Left lung (tissue), 10 donors: Measurements from ENCODE around the gene DELE1. TPM values are rescaled to one million over a fixed set of nuclear protein-coding genes. Genes with fewer than 3 reads are reported as not detected.

ENCODE experiments used
- ATAC-seq: fragments of 200-7000 bp; cut with Tn5 transposase; one replicate; pipeline ENCODE4 v1.9.1; 2020; ENCODE audit warnings: moderate library complexity
- DNase-seq, 4 donors: peaks; one replicate each; pipeline ENCODE4 v3.0.0-alpha.2; 2013 to 2020
- H3K27ac ChIP-seq, 2 donors: fragments of 200-600 bp; sonication (generic) in 1 of 2; one replicate each; pipeline versions ENCODE4 v1.5.0 to v1.8.0; 2020 to 2021
- H3K27me3 ChIP-seq, 2 donors: fragments of 200-600 bp; sonication (generic) in 1 of 2; one replicate each; pipeline versions ENCODE4 v1.5.0 to v1.8.0; 2020 to 2021
- H3K36me3 ChIP-seq, 2 donors: fragments of 200-600 bp; sonication (generic) in 1 of 2; one replicate each; pipeline versions ENCODE4 v1.5.0 to v1.8.0; 2020 to 2021
- H3K4me1 ChIP-seq, 2 donors: fragments of 200-600 bp; one replicate each; pipeline ENCODE4 v1.8.0; 2021
- H3K4me3 ChIP-seq, 2 donors: fragments of 200-600 bp; sonication (generic) in 1 of 2; one replicate each; pipeline versions ENCODE4 v1.5.0 to v1.8.0; 2020 to 2021; ENCODE audit warnings: mild to moderate bottlenecking in 1 of 2
- H3K9me3 ChIP-seq, 2 donors: fragments of 200-600 bp; sonication (generic) in 1 of 2; one replicate each; pipeline versions ENCODE4 v1.5.0 to v1.8.0; 2020 to 2021
- CTCF ChIP-seq, 2 donors: fragments of 200-600 bp; sonication (generic) in 1 of 2; IDR thresholded peaks; one replicate each; pipeline versions ENCODE4 v1.5.0 to v1.8.0; 2021; ENCODE audit warnings: antibody characterized with exemption in 2 of 2
- intact Hi-C, 2 donors: fragments of 100-400 bp; cut with DNase I; formaldehyde crosslinking; loops; one replicate each; pipeline versions ENCODE4 v1.11.2 to v1.14.2; 2022
- polyA plus RNA-seq, 6 donors: library from polyadenylated mRNA; unstranded; fragments of 120-200 nt; gene quantifications; one replicate each; pipeline ENCODE4 v1.2.1, GENCODE V29; 2013; ENCODE audit not compliant: insufficient read length in 6 of 6
- total RNA-seq, 2 donors: library from RNA; stranded (reverse); fragmentation: NEBNext Ultra II Directional; extraction: Animal tissue kit (Norgen Biotek cat#: 25700); gene quantifications; one replicate each; pipeline ENCODE4 v1.2.1, GENCODE V29; 2021
- donor health status: DM: no; HTN: yes; CAD: no.
- donor health status: DM: no; HTN: no; CAD: no.

Gene DELE1
- total and polyA plus RNA-seq, 8 donors = 74.1 to 168 (median 148) TPM

- no peaks in the 10 kb centered on the region for H3K4me1 ChIP-seq
- no peak for ATAC-seq
- intact Hi-C loops = no loop called here
- no peak for TF ChIP-seq CTCF (IDR thresholded peaks at IDR 0.05)
- no peaks in the 10 kb centered on the region for H3K36me3 ChIP-seq
- H3K27me3 ChIP-seq = no peaks in the 10 kb centered on the region
- no peak overlapping the region for H3K4me3 ChIP-seq
- no peaks in the 10 kb centered on the region for H3K9me3 ChIP-seq
- DNase-seq = no peak
- no peak overlapping the region for H3K27ac ChIP-seq
Measured at GRCh38 chr5:141902015-141902814, 21.5 kb upstream of the DELE1 start.

GRCh38 chr5:141903261-141903660 lies 20.4 kb upstream of the DELE1 start:
- ATAC-seq = no peak
- Histone ChIP-seq H3K27ac (no peak overlapping the region), H3K27me3 (no peaks in the 10 kb centered on the region), H3K4me3 (no peak overlapping the region), H3K9me3 (no peaks in the 10 kb centered on the region), H3K4me1 (no peaks in the 10 kb centered on the region), H3K36me3 (no peaks in the 10 kb centered on the region)
- intact Hi-C loops = no loop called here
- no peak for DNase-seq
- no peak for TF ChIP-seq CTCF (IDR thresholded peaks at IDR 0.05)

- Histone ChIP-seq H3K9me3 (no peaks in the 10 kb centered on the region), H3K4me1 (no peaks in the 10 kb centered on the region), H3K36me3 (no peaks in the 10 kb centered on the region), H3K27me3 (no peaks in the 10 kb centered on the region), H3K4me3 (no peak overlapping the region), H3K27ac (no peak overlapping the region)
- no peak for DNase-seq
- ATAC-seq = no peak
- intact Hi-C loops = no loop called here
- TF ChIP-seq CTCF (IDR thresholded peaks at IDR 0.05) = no peak
Measured at GRCh38 chr5:141904551-141904950, 19.1 kb upstream of the DELE1 start.

- no peak overlapping the region for H3K4me3 ChIP-seq
- H3K9me3 ChIP-seq = no peaks in the 10 kb centered on the region
- H3K27me3 ChIP-seq = no peaks in the 10 kb centered on the region
- no peaks in the 10 kb centered on the region for H3K36me3 ChIP-seq
- intact Hi-C loops = no loop called here
- H3K27ac ChIP-seq = no peak overlapping the region
- ATAC-seq = no peak
- DNase-seq = no peak
- no peak for TF ChIP-seq CTCF (IDR thresholded peaks at IDR 0.05)
- no peaks in the 10 kb centered on the region for H3K4me1 ChIP-seq
Measured at GRCh38 chr5:141906517-141906916, 17.2 kb upstream of the DELE1 start.

- no peak for ATAC-seq
- H3K4me3 ChIP-seq = no peak overlapping the region
- intact Hi-C loops = no loop called here
- H3K27ac ChIP-seq = no peak overlapping the region
- no peaks in the 10 kb centered on the region for H3K9me3 ChIP-seq
- no peaks in the 10 kb centered on the region for H3K36me3 ChIP-seq
- no peak for DNase-seq
- TF ChIP-seq CTCF (IDR thresholded peaks at IDR 0.05) = no peak
- no peaks in the 10 kb centered on the region for H3K27me3 ChIP-seq
- no peaks in the 10 kb centered on the region for H3K4me1 ChIP-seq
Measured at GRCh38 chr5:141906972-141907371, 16.7 kb upstream of the DELE1 start.
